Neutrophil (primary cell): ENCODE measurements around the gene DOHH.
"Not testable (repeated sequence)": the region's sequence is repeated elsewhere in the genome, so short reads cannot be mapped to it uniquely, and the experiment has no call there.

Source experiments
- H3K27ac ChIP-seq: fragments of 200-600 bp; sonication (generic); 2 replicates; pipeline ENCODE4 v1.5.1; 2016; ENCODE audit warnings: mild to moderate bottlenecking, moderate library complexity
- H3K27me3 ChIP-seq: fragments of 200-600 bp; sonication (generic); 2 replicates; pipeline ENCODE4 v1.6.0; 2016; ENCODE audit warnings: mild to moderate bottlenecking
- H3K36me3 ChIP-seq: fragments of 200-600 bp; sonication (generic); 2 replicates; pipeline ENCODE4 v1.5.1; 2017
- H3K4me1 ChIP-seq, 2 experiments: fragments of 200-600 bp in 1 of 2; sonication (generic) in 1 of 2; 1 replicate in 1 of 2; 2 replicates in 1 of 2; pipeline versions ENCODE4 v1.5.1 to v1.6.1; 2013 to 2016; ENCODE audit warnings: low read depth in 1 of 2, low read length in 1 of 2, mild to moderate bottlenecking in 1 of 2, moderate library complexity in 1 of 2; ENCODE audit not compliant: control insufficient read depth in 1 of 2, insufficient read depth in 1 of 2
- H3K4me3 ChIP-seq, 2 experiments: fragments of 200-600 bp in 1 of 2; sonication (generic) in 1 of 2; 1 replicate in 1 of 2; 2 replicates in 1 of 2; pipeline ENCODE4 v1.5.1; 2013 to 2016; ENCODE audit warnings: low read depth in 1 of 2, low read length in 1 of 2, mild to moderate bottlenecking in 1 of 2, moderate library complexity in 1 of 2
- H3K9me3 ChIP-seq: fragments of 200-600 bp; sonication (generic); 2 replicates; pipeline ENCODE4 v1.5.1; 2016
- TF ChIP-seq, protein P1 (sequence below): fragments of 200-600 bp; sonication (generic); IDR thresholded peaks from 2 replicates; pipeline ENCODE4 v1.5.1; 2016; ENCODE audit warnings: antibody characterized with exemption

Gene DOHH

GRCh38 chr19:3448616-3449334 lies 51.7 kb downstream of the DOHH start:
- peaks cover 83% of the 10 kb centered on the region for H3K36me3 ChIP-seq
- TF ChIP-seq, protein P1, sequence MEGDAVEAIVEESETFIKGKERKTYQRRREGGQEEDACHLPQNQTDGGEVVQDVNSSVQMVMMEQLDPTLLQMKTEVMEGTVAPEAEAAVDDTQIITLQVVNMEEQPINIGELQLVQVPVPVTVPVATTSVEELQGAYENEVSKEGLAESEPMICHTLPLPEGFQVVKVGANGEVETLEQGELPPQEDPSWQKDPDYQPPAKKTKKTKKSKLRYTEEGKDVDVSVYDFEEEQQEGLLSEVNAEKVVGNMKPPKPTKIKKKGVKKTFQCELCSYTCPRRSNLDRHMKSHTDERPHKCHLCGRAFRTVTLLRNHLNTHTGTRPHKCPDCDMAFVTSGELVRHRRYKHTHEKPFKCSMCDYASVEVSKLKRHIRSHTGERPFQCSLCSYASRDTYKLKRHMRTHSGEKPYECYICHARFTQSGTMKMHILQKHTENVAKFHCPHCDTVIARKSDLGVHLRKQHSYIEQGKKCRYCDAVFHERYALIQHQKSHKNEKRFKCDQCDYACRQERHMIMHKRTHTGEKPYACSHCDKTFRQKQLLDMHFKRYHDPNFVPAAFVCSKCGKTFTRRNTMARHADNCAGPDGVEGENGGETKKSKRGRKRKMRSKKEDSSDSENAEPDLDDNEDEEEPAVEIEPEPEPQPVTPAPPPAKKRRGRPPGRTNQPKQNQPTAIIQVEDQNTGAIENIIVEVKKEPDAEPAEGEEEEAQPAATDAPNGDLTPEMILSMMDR = no peak
- H3K27ac ChIP-seq = no peak overlapping the region
- H3K4me1 ChIP-seq = no peaks in the 10 kb centered on the region
- no peaks in the 10 kb centered on the region for H3K9me3 ChIP-seq
- H3K27me3 ChIP-seq = no peaks in the 10 kb centered on the region
- no peak overlapping the region for H3K4me3 ChIP-seq

- H3K36me3 ChIP-seq = peaks cover 75% of the 10 kb centered on the region
- not testable (repeated sequence) for H3K4me1 ChIP-seq, H3K4me3 ChIP-seq, H3K9me3 ChIP-seq, H3K27ac ChIP-seq, H3K27me3 ChIP-seq
Observed at GRCh38 chr19:3446657-3447056, 53.8 kb downstream of the DOHH start.

GRCh38 chr19:3444695-3445234 lies 55.7 kb downstream of the DOHH start:
- Histone ChIP-seq H3K4me1 (no peaks in the 10 kb centered on the region), H3K27me3 (no peaks in the 10 kb centered on the region), H3K9me3 (no peaks in the 10 kb centered on the region), H3K36me3 (peaks cover 67% of the 10 kb centered on the region), H3K27ac (no peak overlapping the region), H3K4me3 (no peak overlapping the region)
- TF ChIP-seq, protein P1 = no peak

- H3K36me3 ChIP-seq = peaks cover 61% of the 10 kb centered on the region
- H3K9me3 ChIP-seq = no peaks in the 10 kb centered on the region
- H3K27ac ChIP-seq = no peak overlapping the region
- H3K4me1 ChIP-seq = no peaks in the 10 kb centered on the region
- no peaks in the 10 kb centered on the region for H3K27me3 ChIP-seq
- TF ChIP-seq, protein P1 = no peak
- no peak overlapping the region for H3K4me3 ChIP-seq
Observed at GRCh38 chr19:3443840-3444694, 56.4 kb downstream of the DOHH start.

GRCh38 chr19:3442487-3443071 lies 57.9 kb downstream of the DOHH start:
- Histone ChIP-seq H3K36me3 (peaks cover 62% of the 10 kb centered on the region), H3K27me3 (no peaks in the 10 kb centered on the region), H3K4me3 (no peak overlapping the region), H3K27ac (no peak overlapping the region), H3K9me3 (no peaks in the 10 kb centered on the region), H3K4me1 (no peaks in the 10 kb centered on the region)
- TF ChIP-seq, protein P1 = no peak
